GM19240 (cell line): ENCODE data around the gene TMEM141.
"Not testable (repeated sequence)": the region's sequence is repeated elsewhere in the genome, so short reads cannot be mapped to it uniquely, and the experiment has no call there.

Experiments
- DNase-seq: peaks from one replicate; pipeline ENCODE4 v3.0.0; 2011; ENCODE audit warnings: low spot score; ENCODE audit not compliant: insufficient read length

The TMEM141 gene

GRCh38 chr9:136755302-136756133 is 35.6 kb upstream of the TMEM141 start:
- not testable (repeated sequence) for DNase-seq

GRCh38 chr9:136756134-136756438 is 35.1 kb upstream of the TMEM141 start:
- DNase-seq, result no peak

DNA sequence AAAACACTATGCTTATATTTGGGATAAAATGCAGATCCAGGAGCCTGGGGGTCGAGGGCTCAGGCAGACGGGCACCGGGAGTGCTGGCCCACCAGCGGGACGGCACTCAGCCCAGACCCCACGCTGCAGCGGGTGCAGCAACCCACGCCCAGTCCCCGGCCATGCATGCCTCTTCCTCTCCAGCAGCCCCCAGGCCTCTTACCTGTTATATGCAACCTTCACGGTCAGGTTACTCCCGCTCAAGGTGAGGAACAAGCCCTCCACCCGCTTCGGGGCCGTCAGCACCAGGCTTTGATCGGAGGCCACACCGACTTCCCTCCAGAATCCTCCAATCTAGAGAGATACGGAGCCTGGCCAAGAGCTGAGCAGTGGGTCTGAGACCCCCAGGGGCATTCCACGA is 34.3 kb upstream of the TMEM141 start:
- no peak for DNase-seq

- no peak for DNase-seq
These were observed 33.8 kb upstream of the TMEM141 start for GRCh38 chr9:136757328-136757727.

DNA sequence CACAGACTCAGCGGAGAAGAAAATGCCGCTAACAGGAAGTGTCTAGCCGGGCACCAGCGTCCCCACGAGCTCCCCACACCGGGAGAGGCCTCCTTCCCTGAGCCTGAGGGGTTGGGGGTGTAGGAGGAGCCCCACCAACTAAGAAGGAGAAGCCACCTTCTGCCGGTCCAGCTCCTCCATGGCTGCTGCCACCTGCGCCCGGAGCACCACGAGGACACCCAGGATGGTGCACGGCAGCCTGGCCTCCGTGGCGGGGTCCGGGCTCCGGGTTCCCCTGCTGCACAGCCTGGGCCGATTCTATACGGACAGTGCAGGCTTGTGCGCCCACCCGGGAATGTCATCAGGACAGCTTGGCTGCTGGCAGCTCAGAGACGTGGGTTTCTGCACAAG is 33.4 kb upstream of the TMEM141 start:
- DNase-seq, result no peak

DNA sequence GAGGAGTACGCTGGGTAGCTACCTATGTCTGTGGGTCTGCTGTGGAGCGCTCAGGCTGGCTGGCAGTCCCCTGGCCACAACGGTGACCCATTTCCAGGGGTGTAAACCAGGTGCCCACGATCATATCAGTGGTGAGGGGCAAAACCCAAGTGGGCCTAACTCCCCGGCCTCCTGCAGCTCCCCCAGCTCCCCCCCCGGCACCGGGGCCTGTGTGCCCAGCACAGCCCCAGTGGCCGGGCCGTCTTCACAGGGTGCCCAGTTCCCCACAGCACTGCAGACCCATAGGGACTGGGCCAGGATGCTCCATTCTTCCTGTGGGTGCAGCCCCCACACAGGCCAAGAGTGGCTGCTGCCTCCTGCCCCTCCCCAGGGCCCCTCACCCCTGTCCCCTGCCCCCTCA is 32.1 kb upstream of the TMEM141 start:
- DNase-seq, result no peak

DNA sequence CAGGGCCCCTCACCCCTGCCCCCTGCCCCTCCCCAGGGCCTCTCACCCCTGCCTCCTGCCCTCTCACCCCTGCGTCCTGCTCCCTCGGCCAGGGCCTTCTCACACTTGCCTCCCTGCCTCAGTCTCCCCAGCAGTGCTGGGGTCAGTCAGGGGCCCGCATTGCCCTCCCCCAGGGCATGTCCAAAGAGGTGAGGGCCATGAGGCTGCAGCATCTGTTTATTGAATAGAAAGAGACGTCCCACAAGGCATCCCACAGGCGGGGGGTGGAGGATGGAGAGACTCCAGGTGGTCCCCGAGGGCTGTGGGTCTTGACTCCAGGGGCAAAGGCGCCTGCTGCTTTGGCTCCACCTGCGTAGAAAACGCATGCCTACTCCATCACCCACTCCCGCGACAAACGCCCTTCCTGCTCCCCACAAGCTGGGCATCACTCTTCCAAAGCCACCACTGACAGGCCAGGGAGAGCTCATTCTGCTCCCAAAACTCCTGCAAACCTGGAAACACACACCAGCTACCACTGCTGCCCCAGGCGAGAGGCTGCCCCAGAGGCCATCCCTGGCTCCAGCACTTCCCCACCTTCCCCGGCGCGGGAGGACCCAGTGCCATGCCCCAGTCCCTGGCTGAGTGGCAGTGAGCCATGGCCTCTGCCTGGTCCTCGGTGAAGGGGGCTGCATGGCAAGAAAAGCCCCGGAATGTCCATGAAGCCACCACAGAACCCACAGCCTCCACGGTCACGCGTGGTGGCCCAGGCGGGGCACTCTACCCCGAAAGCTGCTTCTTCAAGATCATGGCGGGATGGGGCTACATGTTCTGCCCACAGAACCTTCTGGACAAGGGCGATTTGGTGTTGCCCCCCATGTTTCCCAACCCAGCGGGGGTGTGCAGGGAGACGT is 31.5 kb upstream of the TMEM141 start:
- DNase-seq, result no peak

DNA sequence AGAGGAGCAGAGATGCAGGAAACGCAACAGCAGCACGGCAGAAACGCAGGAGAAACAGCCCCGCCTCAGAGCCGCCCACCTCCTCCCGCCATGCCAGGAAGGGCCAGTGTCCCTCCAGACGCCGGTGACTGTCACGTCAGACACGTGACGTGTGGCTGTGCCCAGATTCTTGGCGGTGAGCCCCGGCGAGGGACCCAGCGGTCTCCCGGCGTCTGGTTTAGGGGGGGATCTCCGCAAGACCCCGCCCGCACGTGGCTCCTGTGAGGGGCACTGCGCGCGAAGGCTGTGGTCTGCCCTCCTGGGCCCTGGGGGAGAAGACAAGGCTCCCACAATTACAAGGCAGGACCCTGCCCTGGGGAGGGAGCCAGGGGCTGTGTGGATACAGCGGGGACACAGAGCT is 30.7 kb upstream of the TMEM141 start:
- DNase-seq, result no peak

DNA sequence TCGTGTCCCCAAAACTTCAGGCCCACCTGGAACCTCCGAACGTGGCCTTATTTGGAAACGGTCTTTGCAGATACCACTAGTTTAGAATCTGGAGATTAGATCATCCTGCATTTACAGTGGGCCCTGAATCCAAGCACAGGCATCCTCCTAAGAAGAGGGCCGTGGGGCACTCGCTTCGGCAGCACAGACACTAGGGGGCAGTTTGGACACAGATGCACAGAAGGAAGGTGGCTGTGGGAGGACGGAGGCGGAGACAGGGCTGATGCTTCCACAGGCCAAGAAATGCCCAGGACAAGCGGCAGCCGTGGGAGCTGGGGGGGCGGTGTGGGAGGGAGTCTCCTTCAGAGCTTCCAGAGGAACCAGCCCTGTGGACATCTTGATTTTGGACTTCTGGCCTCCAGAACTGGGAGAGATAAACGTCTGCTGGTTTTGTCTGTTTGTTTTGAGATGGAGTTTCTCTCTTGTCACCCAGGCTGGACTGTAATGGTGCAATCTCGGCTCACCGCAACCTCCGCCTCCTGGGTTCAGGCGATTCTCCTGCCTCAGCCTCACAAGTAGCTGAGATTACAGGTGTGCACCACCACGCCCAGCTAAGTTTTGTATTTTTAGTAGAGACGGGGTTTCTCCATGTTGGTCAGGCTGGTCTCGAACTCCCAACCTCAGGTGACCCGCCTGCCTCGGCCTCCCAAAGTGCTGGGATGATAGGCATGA is 30.2 kb upstream of the TMEM141 start:
- not testable (repeated sequence) for DNase-seq

GRCh38 chr9:136761545-136761981 is 29.6 kb upstream of the TMEM141 start:
- no peak for DNase-seq

DNA sequence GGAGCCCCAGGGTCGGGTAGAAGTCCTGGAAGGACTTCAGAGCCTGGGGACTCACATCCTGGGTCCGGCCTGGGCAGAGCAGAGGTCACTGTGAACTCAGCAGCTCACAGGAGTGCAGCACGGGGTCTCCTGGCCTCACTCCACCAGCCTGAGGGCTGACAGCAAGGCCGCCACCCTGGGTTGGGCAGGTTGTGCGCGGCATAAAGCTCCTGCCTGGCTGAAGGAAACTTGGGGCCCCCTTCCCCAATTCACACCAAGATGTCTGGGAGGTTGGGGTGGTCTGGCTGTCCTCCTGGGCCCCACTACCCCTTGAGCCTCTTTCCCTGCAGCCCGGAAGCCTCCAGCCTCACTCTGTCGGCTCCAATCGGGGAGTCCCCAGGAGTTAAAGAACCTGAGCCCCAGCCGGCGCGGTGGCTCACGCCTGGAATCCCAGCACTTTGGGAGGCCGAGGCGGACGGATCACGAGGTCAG is 28.9 kb upstream of the TMEM141 start:
- DNase-seq, result no peak

DNA sequence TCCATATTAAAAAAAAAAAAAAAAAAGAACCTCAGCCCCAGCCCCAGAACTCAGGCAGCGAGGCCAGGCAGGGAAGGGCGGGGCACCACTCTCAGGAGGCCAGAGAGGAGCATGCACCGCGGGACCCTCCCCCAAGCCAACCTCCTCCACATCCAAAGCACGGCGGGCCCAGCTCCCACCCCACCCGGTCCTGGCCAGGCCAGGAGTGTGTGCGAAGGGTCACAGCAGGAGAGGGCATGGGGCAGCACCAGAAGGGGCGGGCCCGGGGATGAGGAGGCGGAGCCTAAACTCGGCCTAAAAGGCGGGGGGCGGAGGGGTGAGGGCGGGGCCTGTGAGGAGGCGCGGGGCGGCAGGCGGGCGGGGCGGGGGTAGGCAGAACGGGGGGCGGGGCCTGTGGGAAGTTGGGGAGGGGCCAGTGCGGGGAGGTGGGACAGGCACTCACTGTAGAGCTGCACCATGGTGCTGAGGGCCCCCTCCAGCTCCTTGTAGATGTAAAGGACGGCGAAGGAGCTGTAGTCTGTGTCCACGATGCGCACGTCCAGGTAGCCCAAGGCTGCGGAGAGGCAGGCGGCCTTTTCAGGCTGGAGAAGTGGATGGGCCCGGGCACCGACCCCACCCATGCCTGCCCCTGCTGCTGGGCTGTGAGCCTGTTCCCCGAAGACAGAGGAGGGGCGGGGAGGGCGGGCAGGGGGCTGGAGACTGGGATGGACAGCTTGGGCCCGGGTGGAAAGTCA is 28.1 kb upstream of the TMEM141 start:
- no peak for DNase-seq

- DNase-seq, result no peak
These were observed 27.5 kb upstream of the TMEM141 start for GRCh38 chr9:136763649-136764035.

DNA sequence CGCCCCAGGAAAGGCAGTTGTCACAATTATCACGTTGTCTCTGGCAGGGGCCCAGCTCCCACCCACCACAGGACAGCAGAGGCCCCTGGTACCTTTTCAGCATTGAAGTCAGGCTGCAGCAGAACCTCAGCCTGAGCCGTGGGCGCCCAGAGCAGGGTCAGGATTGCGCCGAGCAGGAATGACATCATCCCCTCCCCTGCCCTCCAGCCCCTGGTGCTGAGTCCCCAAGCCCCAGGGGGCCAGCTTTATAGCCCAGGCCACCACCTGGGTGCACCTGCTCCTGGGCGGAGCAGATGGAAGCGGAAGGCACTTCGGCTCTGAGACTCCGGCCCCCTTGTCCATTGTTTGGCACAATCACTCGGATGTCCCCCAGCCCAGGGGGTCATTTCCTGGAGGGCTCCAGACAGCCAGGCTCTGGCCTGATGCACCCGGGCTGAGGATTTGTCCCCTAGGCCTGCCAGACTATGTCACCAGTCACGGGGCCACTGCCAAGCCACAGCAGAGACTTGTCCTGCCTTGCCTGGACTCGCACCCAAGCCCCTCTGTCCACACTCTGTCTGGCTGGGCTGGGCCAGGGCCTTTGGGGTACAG is 26.7 kb upstream of the TMEM141 start, which contains the start of gene LCN15:
Gene LCN15 (minus strand): TSS at position 218 of the 591 bp plus-strand sequence. CDS start 30 bp downstream, at position 188.
- no peak for DNase-seq

GRCh38 chr9:136765041-136765440 is 26.1 kb upstream of the TMEM141 start:
- no peak for DNase-seq

GRCh38 chr9:136765745-136766409 is 25.3 kb upstream of the TMEM141 start:
- DNase-seq, result not testable (repeated sequence)

- DNase-seq, result not testable (repeated sequence)
These were observed 24.6 kb upstream of the TMEM141 start for GRCh38 chr9:136766410-136767120.

DNA sequence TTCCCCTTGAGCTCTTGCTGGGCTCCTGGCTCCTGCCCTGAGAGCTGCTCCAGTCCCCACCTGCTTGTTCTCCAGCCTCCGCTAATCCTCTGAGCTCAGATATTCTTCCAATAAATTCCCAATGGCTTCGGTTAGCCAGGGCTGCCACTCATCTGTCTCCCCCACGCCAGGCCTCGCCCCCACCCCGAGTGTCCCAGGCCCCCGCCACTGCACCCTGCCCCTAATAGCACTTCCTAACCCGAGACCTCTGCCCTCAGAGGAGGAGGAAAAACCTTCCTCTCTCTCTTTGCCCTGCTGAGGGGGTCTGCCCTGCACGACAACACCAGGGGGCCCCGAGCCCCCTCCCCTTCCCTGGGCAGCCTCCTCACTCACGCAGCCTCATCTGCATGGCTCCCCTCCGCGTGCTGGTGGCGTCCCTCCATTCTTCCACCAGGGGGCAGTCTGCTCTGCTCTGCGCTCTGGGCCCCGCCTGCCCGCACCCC is 21.4 kb upstream of the TMEM141 start:
- no peak for DNase-seq

DNA sequence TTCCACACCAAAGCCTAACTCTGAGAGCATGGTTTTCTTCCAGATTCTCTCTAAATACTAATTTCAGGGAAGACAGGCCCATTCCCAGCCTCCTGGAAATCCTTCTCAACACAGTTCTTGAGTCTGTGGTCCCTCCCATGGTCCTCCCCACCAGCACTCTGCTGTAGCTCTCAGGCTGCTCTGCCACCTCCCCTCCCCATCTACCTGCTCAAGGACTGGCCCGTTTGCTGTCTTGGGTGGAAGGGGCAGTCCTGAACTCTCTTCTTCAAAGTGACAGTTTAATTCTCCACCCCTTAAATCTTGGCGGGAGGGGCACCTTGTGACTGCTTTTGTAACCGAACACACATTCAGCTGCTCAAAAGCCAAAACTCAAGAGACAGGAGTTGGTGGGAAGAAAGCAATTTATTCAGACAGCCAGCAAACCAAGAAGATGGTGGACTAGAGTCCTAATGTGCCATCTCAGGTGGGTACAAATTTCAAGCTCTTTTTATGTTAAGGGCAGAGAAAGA is 19.2 kb upstream of the TMEM141 start:
- no peak for DNase-seq
